Activated CD4-positive, alpha-beta T cell treated with anti-CD3 and anti-CD28 coated beads for 1 hour (primary cell): Measurements from ENCODE around the gene AMY1C.
"Not testable (repeated sequence)": the region's sequence is repeated elsewhere in the genome, so short reads cannot be mapped to it uniquely, and the experiment has no call there.

ENCODE experiments used
- DNase-seq: peaks from one replicate; pipeline ENCODE4 v3.0.0-alpha.2; 2020

AMY1C gene

DNA sequence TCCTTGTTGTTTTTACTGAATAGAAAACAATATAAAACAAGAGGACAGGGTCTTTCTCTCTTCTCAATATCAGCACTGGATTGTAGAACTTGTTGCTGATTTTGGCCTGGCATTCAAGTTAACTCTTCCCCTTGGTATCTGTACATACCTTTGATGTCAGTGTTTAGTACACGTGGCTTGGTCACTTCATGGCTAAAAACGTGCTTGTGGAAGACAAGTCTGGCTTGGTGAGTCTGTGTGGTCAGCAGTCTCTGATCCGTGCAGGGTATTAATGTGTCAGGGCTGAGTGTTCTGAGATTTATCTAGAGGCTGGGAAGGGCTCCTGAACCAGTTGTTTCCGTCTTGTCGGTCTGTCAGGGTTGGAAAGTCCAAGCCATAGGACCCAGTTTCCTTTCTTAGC, at the start of gene AMY1C:
Gene AMY1C (plus strand): TSS at position 301 of the 400 bp plus-strand sequence. CDS start 572 bp downstream, outside the sequence.
- DNase-seq, result not testable (repeated sequence)

- not testable (repeated sequence) for DNase-seq
These were observed 49.0 kb upstream of the AMY1C start for GRCh38 chr1:103700669-103701068.

DNA sequence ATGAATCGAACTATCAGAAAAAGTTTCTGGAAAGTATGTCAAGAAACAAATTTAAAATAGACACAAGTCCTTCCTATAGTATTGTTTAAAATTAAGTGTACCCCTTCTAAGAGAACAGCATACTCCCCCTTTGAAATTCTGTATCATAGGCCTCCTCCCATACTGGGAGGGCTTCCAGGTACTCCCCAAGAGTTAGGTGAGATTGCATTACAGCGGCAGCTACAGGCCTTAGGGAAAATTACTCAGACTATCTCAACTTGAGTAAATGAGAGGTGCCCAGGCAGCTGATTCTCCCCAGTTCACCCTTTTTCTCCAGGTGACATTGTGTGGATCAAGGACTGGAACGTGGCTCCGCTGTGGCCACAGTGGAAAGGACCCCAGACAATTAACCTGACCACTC, 48.4 kb upstream of the AMY1C start:
- DNase-seq, result not testable (repeated sequence)

DNA sequence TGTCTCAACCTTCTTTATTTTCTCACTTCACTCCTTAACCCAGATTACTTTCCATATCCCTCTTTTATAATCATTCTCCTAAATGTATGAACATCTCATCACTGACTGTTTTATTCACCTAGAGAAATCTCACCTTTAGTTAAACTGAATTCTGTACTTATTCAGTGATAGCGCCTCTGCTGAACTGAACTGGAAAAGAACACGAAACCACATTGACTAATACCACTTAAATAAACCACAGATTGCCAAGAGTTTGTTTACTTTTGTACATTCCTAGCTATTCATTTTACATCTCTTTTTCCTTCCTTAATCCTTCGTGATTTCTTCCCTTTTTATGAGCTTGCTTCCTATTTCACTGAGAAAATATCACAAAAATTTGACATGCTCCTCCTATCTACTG, 42.0 kb upstream of the AMY1C start:
- DNase-seq, result not testable (repeated sequence)

GRCh38 chr1:103710381-103710780, 39.3 kb upstream of the AMY1C start:
- not testable (repeated sequence) for DNase-seq

- DNase-seq, result not testable (repeated sequence)
These were observed 32.3 kb upstream of the AMY1C start for GRCh38 chr1:103717404-103717803.

- not testable (repeated sequence) for DNase-seq
These were observed 28.2 kb upstream of the AMY1C start for GRCh38 chr1:103721473-103721872.

DNA sequence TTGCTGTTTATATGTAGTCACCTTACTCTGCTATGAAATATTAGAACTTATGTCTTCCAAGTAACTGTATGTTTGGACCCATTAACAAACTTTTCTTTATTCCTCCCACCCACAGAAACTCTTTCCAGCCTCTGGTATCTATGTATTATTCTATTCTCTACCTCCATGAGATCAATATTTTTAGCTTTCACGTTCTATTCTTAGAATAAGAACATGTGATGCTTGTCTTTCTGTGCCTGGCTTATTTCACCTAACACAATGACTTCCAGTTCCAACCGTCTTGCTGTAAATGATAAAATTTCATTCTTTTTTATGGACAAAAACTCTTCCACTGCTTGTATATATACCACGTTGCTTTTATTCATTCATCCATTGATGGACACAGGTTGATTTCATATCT, 14.4 kb upstream of the AMY1C start:
- DNase-seq, result not testable (repeated sequence)

GRCh38 chr1:103738031-103738430, 11.7 kb upstream of the AMY1C start:
- DNase-seq, result not testable (repeated sequence)

- not testable (repeated sequence) for DNase-seq
These were observed 5.2 kb upstream of the AMY1C start for GRCh38 chr1:103744449-103744848.

DNA sequence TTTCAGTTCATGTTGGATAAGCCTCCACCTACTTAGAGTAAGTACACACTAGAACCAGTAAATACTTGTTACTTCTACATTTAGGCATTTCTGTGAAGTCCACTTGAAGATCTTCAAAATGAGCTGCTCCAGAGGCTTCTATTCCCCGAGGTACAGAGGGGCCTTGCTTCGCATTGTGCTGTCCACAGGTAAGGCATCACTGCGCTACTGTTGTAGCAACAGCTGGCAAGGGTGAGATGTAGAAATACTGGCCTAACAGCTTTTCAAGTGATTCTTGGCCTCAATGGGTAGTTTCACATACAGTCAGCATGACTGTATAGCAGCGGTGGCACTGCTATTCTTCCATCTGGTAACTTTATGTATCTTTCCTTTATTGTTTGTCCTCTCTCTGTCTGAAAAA, 4.7 kb upstream of the AMY1C start:
- DNase-seq, result not testable (repeated sequence)

DNA sequence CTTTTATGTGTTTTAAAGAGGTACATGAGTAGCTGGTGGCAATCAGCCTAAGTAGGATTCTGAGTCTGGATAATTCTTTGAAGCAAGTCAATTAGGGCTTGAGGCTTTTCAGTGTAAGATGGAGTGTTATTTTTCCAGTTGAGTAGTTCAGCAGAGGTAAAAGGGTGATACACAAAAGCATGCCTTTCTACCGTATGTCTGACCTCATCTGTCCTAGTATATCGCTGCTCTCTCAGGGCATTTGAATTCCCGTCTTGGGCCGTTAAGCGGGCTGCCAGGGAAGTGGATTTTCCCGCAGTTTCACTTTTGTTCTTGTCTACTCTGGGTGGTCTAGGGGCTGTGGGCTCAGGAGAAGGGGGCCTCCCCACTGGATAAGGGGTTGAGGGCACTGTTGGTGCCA, 1.4 kb upstream of the AMY1C start:
- not testable (repeated sequence) for DNase-seq

DNA sequence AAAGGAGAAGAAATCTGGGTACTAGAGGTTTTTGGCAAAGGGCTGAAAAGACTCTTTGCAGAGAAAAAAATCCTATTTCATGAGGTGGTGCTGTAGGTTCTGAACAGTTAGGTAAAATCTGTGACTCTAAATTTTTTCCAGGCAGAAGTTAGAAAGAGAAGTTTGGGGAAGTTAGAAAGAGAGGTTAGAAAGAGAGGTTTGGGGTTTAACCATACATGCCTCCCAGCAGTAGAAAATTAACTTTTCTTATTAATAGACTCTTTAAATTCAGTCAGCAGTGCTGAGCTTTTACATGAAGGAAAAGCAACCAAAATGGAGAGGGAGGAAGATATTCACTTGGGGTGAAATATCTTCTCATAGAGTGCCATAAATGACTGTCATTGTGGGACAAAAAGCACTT, 12.2 kb downstream of the AMY1C start:
- no peak for DNase-seq

DNA sequence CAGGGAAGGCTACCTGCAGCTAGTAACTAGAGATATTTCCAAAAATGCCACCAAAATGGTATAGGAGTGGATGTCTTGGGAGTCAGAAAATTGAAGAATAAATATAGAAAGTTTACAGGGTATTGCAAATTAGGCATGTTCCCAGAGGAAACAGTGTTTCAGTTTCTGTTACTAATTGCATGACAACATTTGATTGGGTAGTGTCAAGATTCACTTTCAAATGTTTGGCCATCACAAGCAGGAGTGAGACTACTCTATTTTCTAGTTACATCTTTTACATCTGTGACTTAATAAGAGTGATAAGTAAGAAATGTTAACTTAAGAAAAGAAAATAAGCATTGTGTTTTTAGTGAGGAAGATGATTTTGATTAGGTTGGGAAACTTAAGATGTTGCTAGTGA, 30.2 kb downstream of the AMY1C start:
- DNase-seq, result no peak

- no peak for DNase-seq
These were observed 34.3 kb downstream of the AMY1C start for GRCh38 chr1:103783944-103784377.

DNA sequence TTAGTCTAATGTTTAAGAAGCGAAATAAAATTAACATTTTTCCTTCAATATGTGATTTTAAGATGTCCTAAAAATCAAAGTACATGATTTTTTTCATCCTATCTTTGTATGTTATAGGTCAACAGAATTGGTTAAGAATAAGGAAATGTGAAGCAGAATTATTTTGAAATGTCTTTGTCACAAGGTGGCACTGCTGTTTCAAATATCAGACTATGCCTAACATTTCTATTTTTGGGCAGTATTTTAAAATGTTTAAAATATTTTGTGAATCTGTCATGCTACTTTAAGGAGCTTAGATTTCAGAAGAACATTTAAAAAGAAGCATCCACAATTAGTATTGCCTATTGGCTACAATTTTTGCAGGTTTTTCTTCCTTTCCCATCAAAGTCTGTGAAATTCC, 38.7 kb downstream of the AMY1C start:
- no peak for DNase-seq

GRCh38 chr1:103790172-103790571, 40.5 kb downstream of the AMY1C start:
- DNase-seq, result no peak
